Measurements from ENCODE around the gene GALNT18.
"Not testable (repeated sequence)": the region's sequence is repeated elsewhere in the genome, so short reads cannot be mapped to it uniquely, and the experiment has no call there.

GALNT18 gene

GRCh38 chr11:11351851-11352250 lies 270.0 kb downstream of the GALNT18 start:
- H3K4me3 Mint-ChIP-seq; DNase-seq (ENCODE audit: low spot score in 2 of 2); ATAC-seq (replicated peaks; ENCODE audit: extremely low read depth, poor library complexity, severe bottlenecking); H3K9me3 Mint-ChIP-seq; H3K4me1 Mint-ChIP-seq; H3K36me3 Mint-ChIP-seq (ENCODE audit: insufficient read depth); H3K27ac Mint-ChIP-seq (ENCODE audit: low read depth): not testable (repeated sequence)
- H3K27me3 Mint-ChIP-seq = peaks cover 10% of the 10 kb centered on the region

GRCh38 chr11:11351042-11351586 lies 270.7 kb downstream of the GALNT18 start:
- Mint-ChIP-seq H3K27ac (ENCODE audit: low read depth) (no peak overlapping the region), H3K9me3 (no peaks in the 10 kb centered on the region), H3K36me3 (ENCODE audit: insufficient read depth) (no peaks in the 10 kb centered on the region), H3K27me3 (peaks cover 3% of the 10 kb centered on the region), H3K4me3 (no peak overlapping the region), H3K4me1 (no peaks in the 10 kb centered on the region)
- DNase-seq (ENCODE audit: low spot score in 2 of 2) (no peak), ATAC-seq (replicated peaks; ENCODE audit: extremely low read depth, poor library complexity, severe bottlenecking) (no peak)

- H3K9me3 Mint-ChIP-seq = no peaks in the 10 kb centered on the region
- no peaks in the 10 kb centered on the region for H3K36me3 Mint-ChIP-seq (ENCODE audit: insufficient read depth)
- DNase-seq (ENCODE audit: low spot score in 2 of 2) (no peak), ATAC-seq (replicated peaks; ENCODE audit: extremely low read depth, poor library complexity, severe bottlenecking) (no peak)
- no peak overlapping the region for H3K4me3 Mint-ChIP-seq
- no peaks in the 10 kb centered on the region for H3K4me1 Mint-ChIP-seq
- H3K27me3 Mint-ChIP-seq = peaks cover 12% of the 10 kb centered on the region
- no peak overlapping the region for H3K27ac Mint-ChIP-seq (ENCODE audit: low read depth)
Observed at GRCh38 chr11:11349870-11350337, 271.9 kb downstream of the GALNT18 start.

- Mint-ChIP-seq H3K27ac (ENCODE audit: low read depth) (no peak overlapping the region), H3K4me1 (no peaks in the 10 kb centered on the region), H3K36me3 (ENCODE audit: insufficient read depth) (no peaks in the 10 kb centered on the region), H3K4me3 (no peak overlapping the region), H3K27me3 (peaks cover 12% of the 10 kb centered on the region), H3K9me3 (no peaks in the 10 kb centered on the region)
- ATAC-seq (replicated peaks; ENCODE audit: extremely low read depth, poor library complexity, severe bottlenecking) = no peak
- no peak for DNase-seq (ENCODE audit: low spot score in 2 of 2)
Observed at GRCh38 chr11:11349106-11349825, 272.5 kb downstream of the GALNT18 start.

- Mint-ChIP-seq H3K27me3 (peaks cover 12% of the 10 kb centered on the region), H3K9me3 (no peaks in the 10 kb centered on the region), H3K36me3 (ENCODE audit: insufficient read depth) (no peaks in the 10 kb centered on the region), H3K4me1 (no peaks in the 10 kb centered on the region), H3K27ac (ENCODE audit: low read depth) (no peak overlapping the region), H3K4me3 (no peak overlapping the region)
- ATAC-seq (replicated peaks; ENCODE audit: extremely low read depth, poor library complexity, severe bottlenecking) (no peak), DNase-seq (ENCODE audit: low spot score in 2 of 2) (no peak)
Observed at GRCh38 chr11:11348303-11348702, 273.5 kb downstream of the GALNT18 start.

- H3K27me3 Mint-ChIP-seq = peaks cover 12% of the 10 kb centered on the region
- ATAC-seq (replicated peaks; ENCODE audit: extremely low read depth, poor library complexity, severe bottlenecking) (no peak), DNase-seq (ENCODE audit: low spot score in 2 of 2) (no peak)
- H3K9me3 Mint-ChIP-seq = no peaks in the 10 kb centered on the region
- H3K4me3 Mint-ChIP-seq = no peak overlapping the region
- H3K4me1 Mint-ChIP-seq = no peaks in the 10 kb centered on the region
- H3K27ac Mint-ChIP-seq (ENCODE audit: low read depth) = no peak overlapping the region
- H3K36me3 Mint-ChIP-seq (ENCODE audit: insufficient read depth) = no peaks in the 10 kb centered on the region
Observed at GRCh38 chr11:11347592-11347991, 274.2 kb downstream of the GALNT18 start.

- no peak overlapping the region for H3K27ac Mint-ChIP-seq (ENCODE audit: low read depth)
- DNase-seq (ENCODE audit: low spot score in 2 of 2) (no peak), ATAC-seq (replicated peaks; ENCODE audit: extremely low read depth, poor library complexity, severe bottlenecking) (no peak)
- no peaks in the 10 kb centered on the region for H3K9me3 Mint-ChIP-seq
- H3K4me3 Mint-ChIP-seq = no peak overlapping the region
- H3K27me3 Mint-ChIP-seq = peaks cover 12% of the 10 kb centered on the region
- no peaks in the 10 kb centered on the region for H3K4me1 Mint-ChIP-seq
- H3K36me3 Mint-ChIP-seq (ENCODE audit: insufficient read depth) = no peaks in the 10 kb centered on the region
Observed at GRCh38 chr11:11346303-11346702, 275.5 kb downstream of the GALNT18 start.

GRCh38 chr11:11345099-11345498 lies 276.7 kb downstream of the GALNT18 start:
- Mint-ChIP-seq H3K4me1 (no peaks in the 10 kb centered on the region), H3K27me3 (peaks cover 12% of the 10 kb centered on the region), H3K36me3 (ENCODE audit: insufficient read depth) (no peaks in the 10 kb centered on the region), H3K9me3 (no peaks in the 10 kb centered on the region), H3K27ac (ENCODE audit: low read depth) (no peak overlapping the region), H3K4me3 (no peak overlapping the region)
- ATAC-seq (replicated peaks; ENCODE audit: extremely low read depth, poor library complexity, severe bottlenecking) (no peak), DNase-seq (ENCODE audit: low spot score in 2 of 2) (no peak)

GRCh38 chr11:11344045-11344444 lies 277.8 kb downstream of the GALNT18 start:
- Mint-ChIP-seq H3K27me3 (peaks cover 22% of the 10 kb centered on the region), H3K9me3 (no peaks in the 10 kb centered on the region), H3K4me3 (no peak overlapping the region), H3K4me1 (no peaks in the 10 kb centered on the region), H3K36me3 (ENCODE audit: insufficient read depth) (no peaks in the 10 kb centered on the region), H3K27ac (ENCODE audit: low read depth) (no peak overlapping the region)
- DNase-seq (ENCODE audit: low spot score in 2 of 2) (no peak), ATAC-seq (replicated peaks; ENCODE audit: extremely low read depth, poor library complexity, severe bottlenecking) (no peak)

GRCh38 chr11:11338304-11338703 lies 283.5 kb downstream of the GALNT18 start:
- Mint-ChIP-seq H3K36me3 (ENCODE audit: insufficient read depth) (no peaks in the 10 kb centered on the region), H3K27ac (ENCODE audit: low read depth) (no peak overlapping the region), H3K4me3 (no peak overlapping the region), H3K27me3 (peaks cover 35% of the 10 kb centered on the region), H3K9me3 (no peaks in the 10 kb centered on the region), H3K4me1 (peaks cover 5% of the 10 kb centered on the region)
- DNase-seq (ENCODE audit: low spot score in 2 of 2) (no peak), ATAC-seq (replicated peaks; ENCODE audit: extremely low read depth, poor library complexity, severe bottlenecking) (no peak)

GRCh38 chr11:11336664-11337063 lies 285.1 kb downstream of the GALNT18 start:
- H3K4me3 Mint-ChIP-seq = no peak overlapping the region
- H3K9me3 Mint-ChIP-seq = no peaks in the 10 kb centered on the region
- H3K4me1 Mint-ChIP-seq = peaks cover 5% of the 10 kb centered on the region
- H3K27me3 Mint-ChIP-seq = peaks cover 35% of the 10 kb centered on the region
- H3K27ac Mint-ChIP-seq (ENCODE audit: low read depth) = no peak overlapping the region
- ATAC-seq (replicated peaks; ENCODE audit: extremely low read depth, poor library complexity, severe bottlenecking) = no peak
- DNase-seq (ENCODE audit: low spot score in 2 of 2) = no peak
- no peaks in the 10 kb centered on the region for H3K36me3 Mint-ChIP-seq (ENCODE audit: insufficient read depth)

- peaks cover 5% of the 10 kb centered on the region for H3K4me1 Mint-ChIP-seq
- H3K9me3 Mint-ChIP-seq = no peaks in the 10 kb centered on the region
- H3K27ac Mint-ChIP-seq (ENCODE audit: low read depth) = no peak overlapping the region
- H3K27me3 Mint-ChIP-seq = peaks cover 35% of the 10 kb centered on the region
- DNase-seq (ENCODE audit: low spot score in 2 of 2) (no peak), ATAC-seq (replicated peaks; ENCODE audit: extremely low read depth, poor library complexity, severe bottlenecking) (no peak)
- H3K4me3 Mint-ChIP-seq = no peak overlapping the region
- no peaks in the 10 kb centered on the region for H3K36me3 Mint-ChIP-seq (ENCODE audit: insufficient read depth)
Observed at GRCh38 chr11:11335043-11335442, 286.8 kb downstream of the GALNT18 start.

GRCh38 chr11:11334607-11335006 lies 287.2 kb downstream of the GALNT18 start:
- DNase-seq (ENCODE audit: low spot score in 2 of 2) (no peak), ATAC-seq (replicated peaks; ENCODE audit: extremely low read depth, poor library complexity, severe bottlenecking) (no peak)
- peaks cover 5% of the 10 kb centered on the region for H3K4me1 Mint-ChIP-seq
- H3K27ac Mint-ChIP-seq (ENCODE audit: low read depth) = no peak overlapping the region
- H3K27me3 Mint-ChIP-seq = peaks cover 31% of the 10 kb centered on the region
- no peak overlapping the region for H3K4me3 Mint-ChIP-seq
- H3K36me3 Mint-ChIP-seq (ENCODE audit: insufficient read depth) = no peaks in the 10 kb centered on the region
- no peaks in the 10 kb centered on the region for H3K9me3 Mint-ChIP-seq

Data from central memory CD8-positive, alpha-beta T cell (primary cell).